Suppressor macrophage treated with lipopolysaccharide for 1 hour (primary cell): Measurements from ENCODE around the gene POLR3H.

Source experiments
- DNase-seq, 3 donors: peaks; one replicate each; pipeline ENCODE4 v3.0.0-alpha.2; 2020 to 2022

POLR3H gene

DNA sequence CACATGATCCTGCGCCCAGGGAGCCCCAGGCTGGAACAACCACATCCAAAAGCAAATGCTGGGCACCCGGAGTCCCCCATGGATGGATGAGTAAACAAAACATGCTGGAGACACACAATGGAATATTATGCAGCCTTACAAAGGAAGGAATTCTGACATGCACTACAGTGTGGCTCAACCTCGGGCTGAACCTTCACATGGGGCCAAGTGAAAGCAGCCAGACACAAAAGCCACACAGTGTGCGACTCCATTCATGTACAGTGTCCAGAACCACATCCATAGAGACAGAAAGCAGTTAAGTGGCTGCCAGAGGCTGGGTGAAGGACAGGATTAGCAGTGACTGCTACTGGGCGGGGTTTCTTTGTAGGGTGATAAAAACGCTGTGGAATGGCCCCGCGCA is 10.1 kb downstream of the POLR3H start:
- no peak for DNase-seq

DNA sequence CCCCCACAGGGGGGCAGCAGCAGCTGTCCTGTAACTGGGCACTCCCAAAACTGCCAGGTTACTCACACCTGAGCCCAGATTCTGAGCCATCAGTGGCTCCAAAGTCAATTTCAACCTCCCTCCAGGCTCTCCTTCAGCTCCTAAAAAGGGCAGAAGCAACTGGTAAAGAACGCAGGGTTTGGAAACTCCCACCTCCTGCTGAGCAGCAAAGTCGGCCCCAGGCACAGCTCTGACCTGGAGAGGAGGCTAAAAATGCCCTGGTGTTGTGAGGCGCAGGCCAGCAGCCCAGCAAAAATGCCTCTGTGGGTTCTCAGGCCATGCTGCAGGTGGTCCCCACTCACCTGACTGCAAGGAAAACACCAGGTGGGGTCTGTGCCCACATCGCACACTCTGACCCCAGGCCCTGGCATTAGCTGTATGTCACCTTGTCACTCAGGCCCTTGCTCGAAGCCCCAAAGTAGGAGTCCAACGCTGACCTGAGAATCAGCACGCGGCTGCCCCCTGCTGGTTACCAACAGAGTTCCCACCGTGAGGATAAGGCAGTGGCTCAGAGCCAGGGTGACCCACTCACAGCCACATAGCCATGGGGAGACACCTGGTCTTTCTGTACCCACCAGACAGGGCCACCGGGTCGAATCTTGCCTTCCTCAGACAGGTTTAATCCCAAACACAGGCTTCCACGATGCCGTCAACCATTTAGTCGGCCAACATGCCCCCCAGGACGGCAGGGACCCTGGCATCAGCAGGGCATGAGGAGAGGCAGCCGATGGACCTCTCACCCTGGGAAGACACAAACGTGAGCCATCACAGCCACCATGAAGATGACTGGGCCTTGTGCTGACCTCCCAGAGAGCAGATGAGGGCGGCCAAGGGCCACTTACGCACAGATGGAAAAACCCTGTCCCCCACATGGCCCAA is 11.1 kb downstream of the POLR3H start:
- DNase-seq, result peak; percentile 70 to 88 (median 79)

DNA sequence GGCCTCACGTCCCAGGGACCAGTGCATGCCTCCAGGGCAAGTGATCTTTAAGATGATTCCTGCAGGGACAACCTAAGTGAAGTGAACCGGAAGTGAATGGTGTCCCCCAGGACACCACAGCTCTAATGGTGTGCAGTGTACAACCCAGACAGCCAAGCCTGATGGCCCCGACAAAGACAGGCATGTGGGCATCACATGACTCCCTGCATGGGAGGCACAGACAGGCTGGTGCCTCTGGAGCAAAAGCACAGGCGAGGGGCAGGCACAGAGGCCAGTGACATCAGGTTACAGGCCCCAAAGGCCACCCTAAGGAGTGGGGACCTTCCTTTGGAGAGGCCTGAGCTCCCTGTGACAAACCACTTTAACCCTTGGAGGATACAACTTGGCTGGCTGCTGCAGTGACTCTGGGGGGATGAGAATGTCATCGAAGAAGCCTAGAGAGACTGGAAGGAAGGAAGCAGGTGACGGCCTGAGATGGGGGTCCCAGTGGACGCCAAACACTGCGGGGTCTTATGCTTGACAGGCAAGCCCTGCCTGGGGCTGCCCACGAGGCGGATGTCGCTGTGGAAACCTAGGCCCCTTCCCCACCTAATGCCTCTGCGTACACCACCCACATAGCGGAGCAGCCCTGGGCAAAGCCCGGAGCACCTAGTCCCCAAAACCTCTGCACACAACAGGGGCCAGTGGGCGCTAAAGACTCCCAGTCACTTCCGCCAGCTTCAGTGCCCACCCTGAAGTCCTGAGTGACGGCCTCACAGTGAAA is 12.4 kb downstream of the POLR3H start:
- DNase-seq, result no peak

DNA sequence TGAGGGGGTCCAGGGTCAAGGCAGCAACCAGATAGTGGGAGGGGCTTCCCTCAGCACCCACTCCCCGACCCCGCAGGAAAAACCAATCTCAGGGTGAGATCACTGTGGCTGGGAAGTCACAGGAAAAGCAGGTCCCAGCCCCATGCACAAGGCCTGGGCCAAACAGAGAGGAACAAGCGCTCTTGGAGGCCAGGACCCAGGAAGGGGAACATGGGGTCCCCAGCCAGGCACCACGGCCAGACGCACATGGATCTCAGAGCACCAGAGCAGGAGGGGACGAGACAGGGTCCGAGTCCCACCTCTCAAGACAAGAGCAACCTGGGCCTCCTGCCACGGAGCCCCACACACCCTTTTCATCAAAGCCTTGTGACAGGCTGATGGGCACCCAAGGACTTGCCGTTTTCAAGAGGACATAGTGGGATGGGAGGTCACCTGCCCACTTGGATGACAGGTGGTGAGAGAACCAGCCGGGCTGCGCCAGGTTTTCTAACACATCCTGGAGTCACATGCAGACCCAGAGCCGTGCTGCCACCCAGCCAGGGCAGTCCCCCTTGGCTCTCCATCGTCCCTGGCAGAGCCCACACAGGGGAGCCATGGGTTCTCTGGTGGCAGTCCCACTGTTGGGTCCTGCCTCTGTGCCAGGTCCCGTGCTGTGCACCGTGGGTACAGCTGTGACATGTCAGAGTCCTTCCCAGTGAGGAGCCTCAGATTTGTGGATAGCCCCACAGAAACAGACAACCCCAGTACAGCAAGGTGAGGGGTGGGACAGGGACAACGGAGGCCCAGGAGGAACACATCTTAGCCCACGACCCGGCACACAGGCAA is 13.2 kb downstream of the POLR3H start:
- no peak for DNase-seq

DNA sequence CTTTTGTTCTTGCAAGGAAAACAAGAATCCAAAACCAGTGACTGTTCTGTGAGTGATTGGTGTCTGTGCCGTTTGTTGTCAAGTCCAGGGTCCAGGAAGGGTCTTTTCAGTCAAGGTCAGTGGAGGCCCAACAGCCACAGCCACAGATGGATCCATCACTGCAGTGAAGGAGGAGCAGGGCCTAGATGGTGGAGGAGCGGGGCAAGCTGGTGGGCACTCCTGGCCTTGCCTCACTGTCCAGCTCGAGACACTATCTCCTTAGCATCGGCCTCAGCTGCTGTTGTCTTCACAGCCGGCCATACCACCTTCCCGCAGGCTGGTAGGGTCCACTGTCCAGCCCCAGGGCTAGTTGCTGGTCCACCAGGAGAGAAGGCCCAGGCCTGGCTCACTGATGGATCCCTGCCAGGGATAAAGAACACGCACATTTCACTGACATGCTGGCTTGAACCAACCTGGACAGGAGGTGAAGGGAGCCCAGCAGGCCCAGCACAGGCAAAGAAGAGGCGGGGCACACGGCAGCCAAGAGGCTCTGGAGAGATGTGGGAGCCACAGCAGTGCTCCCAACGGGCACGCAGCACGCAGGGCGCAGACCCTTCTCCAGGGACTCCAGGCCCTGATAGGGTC is 15.2 kb downstream of the POLR3H start:
- DNase-seq, result no peak

DNA sequence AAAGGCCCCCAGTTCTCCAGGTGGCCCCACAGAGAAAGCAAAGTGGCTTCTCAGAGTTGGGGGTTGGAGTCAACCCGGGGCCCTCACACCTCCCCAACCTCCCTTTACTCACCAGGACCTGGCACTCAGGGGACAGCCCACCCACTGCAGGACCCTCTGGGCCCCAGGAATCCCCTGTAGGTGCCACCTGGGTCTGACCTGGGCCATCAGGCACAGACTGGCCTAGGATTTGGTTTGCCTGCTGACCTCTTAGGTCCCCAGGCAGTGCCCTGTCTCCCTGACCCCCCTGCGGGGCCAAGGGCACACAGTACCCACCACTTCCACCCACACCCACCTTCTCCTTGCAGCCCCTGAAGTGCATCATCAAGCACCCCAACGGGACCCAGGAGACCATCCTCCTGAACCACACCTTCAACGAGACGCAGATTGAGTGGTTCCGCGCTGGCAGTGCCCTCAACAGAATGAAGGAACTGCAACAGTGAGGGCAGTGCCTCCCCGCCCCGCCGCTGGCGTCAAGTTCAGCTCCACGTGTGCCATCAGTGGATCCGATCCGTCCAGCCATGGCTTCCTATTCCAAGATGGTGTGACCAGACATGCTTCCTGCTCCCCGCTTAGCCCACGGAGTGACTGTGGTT is 16.0 kb downstream of the POLR3H start:
- DNase-seq, result no peak

DNA sequence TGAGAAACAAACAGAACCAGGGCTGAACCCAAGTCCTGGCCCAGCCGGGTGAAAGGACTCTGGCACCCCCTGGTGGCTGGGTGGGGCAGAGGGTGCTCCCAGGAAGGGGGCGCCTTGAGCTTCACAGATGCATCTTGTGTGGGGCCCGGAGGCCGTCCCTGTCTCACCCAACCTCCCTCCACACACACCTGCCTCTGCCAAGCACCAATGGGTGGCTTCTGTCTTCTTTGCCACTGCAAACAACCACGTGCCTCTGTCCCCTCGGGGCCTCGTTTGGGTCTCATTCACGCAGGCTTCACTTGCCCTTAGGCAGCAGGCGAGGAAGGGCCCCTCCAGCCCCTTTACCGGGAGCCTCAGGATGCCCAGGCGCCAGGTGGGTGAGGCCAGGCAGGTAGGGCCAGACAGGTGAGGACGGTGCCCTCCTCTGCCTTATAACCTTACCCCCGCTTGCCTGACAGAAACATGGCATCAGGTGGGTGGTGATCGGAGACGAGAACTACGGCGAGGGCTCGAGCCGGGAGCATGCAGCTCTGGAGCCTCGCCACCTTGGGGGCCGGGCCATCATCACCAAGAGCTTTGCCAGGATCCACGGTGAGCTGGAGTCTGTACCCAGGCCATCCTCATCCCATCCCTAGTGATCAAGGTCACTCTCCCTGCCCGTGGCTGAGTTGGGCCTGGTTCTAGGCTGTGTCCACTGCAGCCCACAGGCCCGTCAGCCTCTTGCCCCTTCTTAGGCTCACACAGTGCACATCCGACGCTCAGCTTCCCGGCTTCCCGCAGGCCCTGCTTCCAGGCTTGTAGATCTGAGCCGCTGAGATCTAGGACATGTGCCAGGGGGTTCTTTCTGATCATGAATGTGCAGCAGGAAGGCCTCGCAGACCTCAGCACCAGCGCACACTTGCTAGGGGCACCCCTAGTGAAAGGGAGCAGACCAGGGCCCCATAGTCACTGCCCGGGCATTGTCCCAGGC is 17.2 kb downstream of the POLR3H start:
- DNase-seq, result peak; percentile 54 to 73 (median 55)

DNA sequence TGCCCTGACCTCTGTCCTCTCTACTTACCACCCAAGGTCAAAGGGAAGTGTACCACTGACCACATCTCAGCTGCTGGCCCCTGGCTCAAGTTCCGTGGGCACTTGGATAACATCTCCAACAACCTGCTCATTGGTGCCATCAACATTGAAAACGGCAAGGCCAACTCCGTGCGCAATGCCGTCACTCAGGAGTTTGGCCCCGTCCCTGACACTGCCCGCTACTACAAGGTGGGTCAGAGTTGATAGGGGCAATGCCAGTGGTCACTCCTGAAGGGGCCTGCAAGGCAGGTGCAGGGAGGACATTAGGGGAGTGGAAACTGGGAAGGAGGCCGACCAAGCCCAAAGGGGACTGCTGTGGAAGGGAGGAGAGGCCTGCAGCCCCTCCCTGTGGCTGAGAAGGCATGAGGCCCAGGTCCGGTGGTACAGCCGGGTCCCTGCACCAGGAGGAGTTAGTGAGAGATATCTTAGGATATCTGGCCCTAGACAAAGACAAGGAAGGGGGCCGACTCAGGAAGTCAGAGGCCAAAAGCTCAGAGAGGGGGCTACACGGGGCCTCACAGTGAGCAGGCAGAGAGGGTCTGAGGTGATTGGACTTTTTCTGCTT is 17.9 kb downstream of the POLR3H start:
- DNase-seq, result no peak

DNA sequence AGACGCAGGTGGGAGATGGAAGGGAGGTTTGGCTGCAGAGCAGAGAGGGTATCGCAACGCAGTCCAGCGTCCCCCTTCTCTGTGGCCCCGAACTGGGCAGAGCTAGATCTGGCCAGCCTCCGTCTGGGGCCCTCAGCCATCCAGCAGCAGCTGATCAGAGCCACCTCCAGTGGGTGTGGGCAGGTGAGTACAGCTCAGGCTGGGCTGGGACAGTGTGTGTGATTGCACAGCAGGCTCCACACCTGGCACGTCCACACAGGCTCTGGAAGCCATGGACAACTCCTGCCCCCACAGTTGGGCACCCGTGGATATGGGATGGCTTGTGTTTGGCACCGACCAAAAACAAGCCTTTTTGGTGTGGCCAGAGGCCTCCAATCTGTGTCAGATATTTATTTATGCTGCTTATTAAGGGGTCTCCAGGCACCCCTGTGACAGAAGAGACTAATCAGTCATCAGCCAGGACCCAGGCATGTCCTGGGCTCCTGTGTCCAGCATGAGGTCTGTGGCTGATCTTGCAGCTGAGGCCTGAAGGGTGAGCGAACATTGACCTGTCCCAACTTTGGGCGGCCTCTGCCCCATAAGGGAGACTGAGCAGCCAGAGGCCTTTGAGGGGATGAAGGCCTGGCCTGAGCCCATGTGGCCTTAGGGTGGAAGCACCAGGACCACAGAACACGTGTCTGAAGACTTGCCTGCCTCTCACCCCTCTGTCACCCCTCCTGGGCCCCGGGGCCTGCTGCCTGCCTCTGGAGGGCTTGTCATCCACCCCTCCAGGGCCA is 18.6 kb downstream of the POLR3H start:
- DNase-seq, result no peak

DNA sequence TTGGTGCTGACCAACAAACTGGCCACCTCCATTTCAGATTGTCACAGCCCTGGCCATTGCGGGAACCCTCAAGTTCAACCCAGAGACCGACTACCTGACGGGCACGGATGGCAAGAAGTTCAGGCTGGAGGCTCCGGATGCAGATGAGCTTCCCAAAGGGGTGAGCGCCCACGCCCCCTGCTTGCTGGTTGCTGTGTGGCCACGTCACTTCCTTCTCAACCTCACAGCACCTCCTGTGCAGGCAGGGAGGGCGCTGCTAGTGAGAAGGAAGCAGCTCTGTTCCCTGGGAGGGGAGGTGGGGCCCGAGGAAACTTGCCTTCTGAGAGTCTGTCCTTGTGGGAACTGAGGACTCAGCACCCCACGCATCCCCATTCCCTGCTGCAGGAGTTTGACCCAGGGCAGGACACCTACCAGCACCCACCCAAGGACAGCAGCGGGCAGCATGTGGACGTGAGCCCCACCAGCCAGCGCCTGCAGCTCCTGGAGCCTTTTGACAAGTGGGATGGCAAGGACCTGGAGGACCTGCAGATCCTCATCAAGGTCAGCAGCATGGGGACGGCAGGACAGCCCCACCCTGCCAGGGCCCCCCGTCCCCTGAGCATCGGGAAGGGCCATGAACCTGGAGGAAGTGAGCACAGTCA is 19.3 kb downstream of the POLR3H start:
- DNase-seq, result peak; percentile 53 to 73 (median 58)

DNA sequence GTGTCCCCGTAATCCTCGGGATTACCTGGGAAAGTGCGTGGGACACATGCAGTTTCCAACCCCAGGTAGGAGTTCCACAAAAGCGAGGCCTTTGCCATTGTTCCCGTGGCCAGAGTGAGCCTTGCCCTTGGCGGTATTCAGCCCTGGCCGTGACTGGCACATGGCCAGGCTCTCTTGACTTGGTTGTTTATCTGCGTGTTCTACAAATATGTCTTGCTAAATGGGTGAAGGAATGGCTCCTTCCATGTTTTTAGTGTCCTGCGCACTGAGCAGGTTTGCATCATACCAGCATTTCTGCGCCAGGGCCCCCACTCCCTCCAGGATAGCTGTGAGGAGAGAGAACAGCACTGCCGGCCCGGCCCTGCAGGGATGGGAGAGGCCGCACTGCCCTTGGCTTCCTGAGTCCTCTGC is 20.0 kb downstream of the POLR3H start:
- DNase-seq, result no peak

DNA sequence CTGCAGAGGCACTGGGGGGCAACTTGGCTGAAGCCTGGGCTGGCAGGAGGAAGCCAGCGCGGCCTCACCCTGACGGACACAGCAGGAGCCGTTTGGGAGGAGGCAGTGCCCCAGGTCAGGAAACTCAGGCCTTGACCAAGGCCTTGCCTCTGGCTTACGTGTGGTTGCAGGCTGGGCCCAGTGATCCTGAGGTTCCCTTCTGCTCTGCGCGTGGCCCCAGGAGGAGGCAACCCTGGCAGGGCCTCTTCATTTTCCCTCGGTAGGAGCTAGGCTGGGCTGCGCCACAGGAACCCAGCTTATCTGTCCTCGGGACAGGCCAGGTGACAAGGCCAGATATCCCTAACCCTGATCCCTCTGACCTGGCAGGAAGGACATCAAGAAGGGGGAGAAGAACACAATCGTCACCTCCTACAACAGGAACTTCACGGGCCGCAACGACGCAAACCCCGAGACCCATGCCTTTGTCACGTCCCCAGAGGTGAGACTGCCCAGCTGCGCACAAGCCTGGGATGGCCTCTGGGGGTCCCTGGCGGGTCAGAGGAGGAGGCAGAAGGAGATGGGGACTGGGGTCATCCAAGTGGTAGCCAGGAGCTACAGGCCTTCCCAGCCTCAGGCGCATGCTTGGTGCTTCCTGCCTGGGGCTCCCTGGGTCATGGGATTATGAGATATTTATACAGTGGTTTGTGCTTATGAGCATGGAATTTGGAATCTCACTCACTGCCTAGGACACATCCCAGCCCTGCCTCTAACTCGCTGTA is 20.6 kb downstream of the POLR3H start:
- DNase-seq, result no peak

DNA sequence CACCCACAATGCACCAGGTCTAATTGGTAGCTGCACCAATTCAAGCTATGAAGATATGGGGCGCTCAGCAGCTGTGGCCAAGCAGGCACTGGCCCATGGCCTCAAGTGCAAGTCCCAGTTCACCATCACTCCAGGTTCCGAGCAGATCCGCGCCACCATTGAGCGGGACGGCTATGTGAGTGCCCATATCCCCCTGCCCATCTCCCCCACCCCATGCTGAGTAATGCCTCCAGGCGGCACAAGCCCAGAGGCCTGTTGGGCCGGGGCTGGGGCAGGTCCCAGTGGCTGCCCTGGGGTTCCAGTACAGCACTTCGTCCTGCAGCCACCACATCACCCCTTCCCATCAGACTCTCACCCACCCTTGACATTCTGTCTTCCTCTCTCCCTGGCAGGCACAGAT is 21.5 kb downstream of the POLR3H start:
- no peak for DNase-seq

DNA sequence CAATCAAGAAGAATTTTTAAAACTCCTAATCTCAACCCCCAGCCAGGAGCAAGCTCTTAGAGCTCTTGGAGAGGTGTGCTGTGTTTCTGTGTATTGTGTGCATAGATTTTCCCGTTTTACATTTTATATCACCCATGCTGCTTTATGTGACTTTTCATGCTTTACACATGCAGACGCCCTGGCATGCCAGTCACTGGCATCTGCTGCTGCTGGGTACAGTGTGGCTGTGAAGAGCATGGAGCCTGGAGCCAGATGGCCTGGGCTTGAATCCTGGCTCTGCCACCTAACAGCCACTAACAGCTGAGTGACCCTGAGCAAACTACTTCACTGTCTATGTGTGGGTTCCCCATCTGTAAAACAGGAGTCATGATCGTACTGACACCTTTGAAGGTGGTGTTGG is 23.1 kb downstream of the POLR3H start:
- no peak for DNase-seq

DNA sequence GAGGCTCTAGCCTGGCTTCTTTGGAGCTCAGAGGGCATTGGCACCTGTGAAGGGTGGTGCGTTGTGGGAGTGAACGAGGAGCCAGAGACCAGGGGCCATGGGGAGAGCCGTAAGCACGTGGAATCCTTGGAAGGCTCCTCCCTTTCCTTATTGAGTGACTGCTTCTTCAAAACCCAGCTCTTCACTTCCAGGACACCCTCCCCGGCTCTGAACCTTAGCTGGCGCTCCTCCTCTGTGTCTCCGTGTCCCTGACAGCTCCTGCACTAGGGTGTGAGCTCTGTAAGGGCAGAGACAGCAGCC is 26.3 kb downstream of the POLR3H start:
- no peak for DNase-seq

DNA sequence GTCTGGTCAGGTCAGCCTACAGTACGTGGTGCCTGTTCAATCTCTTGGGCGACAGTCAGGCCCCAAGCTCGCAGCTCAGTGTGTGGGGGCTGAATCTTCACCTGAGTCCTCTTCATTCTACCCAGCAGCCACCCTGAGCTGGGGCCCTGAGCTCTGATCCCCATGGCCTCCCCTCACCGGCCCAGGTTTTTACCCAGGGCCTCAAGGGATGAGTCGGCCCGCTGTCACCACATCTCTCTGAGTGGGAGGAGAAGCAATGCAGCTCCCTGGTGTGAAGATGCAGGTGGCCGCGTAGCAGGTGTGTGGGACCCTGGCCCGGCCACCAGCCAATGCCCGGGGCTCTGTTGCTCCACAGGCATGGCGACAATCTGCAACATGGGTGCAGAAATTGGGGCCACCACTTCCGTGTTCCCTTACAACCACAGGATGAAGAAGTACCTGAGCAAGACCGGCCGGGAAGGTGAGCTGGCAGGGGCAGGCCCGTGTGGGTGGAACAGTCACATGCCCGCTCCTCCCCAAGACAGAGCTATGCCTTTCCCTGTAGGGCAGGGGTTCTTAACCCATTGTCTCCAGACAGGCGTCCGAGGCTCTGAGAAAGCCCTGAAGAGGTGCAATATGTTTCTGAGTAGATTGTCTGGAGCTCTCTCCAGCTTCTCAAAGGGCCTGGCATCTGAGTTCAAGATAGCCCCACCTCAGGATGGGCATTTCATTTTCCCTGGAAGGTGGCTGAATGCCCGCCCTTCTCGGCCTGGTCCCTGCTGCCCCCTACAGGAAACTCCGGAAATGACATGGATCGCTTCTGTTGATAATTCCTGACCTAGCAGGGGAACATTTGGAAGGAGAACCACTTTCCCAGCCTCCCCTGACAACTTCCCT is 26.9 kb downstream of the POLR3H start:
- DNase-seq, result peak; percentile 51 to 68 (median 61)

DNA sequence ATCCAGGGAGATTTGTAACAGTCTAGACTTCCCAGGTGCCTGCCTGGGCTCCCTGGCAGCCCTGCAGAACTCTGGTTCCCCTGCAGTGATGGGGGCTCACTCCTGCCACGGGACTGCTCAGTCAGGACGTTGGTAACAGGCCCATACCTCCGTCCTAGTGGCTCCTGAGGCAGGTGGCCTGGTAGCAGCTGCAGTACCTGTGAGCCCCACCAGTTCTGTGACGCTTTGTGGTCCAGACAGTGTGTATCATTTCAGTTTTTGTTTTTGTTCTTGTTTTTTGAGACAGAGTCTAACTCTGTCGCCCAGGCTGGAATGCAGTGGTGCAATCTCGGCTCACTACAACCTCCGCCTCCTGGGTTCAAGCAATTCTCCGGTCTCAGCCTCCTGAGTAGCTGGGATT is 27.8 kb downstream of the POLR3H start:
- DNase-seq, result no peak

DNA sequence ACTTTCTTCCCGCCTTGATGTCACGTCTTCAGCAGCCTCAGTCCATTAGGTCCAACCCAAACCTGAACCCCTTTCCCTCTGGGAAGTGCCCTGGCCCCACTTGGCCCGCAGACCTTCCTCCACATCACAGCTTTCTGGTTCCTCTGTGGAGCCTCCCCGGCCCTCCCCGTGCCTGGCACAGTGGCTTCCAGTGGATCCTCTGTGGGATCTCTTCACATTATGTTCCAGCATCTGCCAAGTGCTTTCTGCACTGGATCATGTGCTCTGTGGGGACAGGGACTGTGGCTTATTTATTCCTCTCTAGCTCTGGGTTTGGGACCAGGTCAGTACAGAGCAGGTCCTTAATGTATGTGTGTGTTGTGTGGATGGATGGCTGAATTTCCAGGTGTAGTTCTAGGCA is 30.9 kb downstream of the POLR3H start:
- no peak for DNase-seq
